HK-2 (cell line): ENCODE results near the gene ZNF157.
A peak's percentile ranks its signal among the peaks of the same experiment; 100 is the strongest.
"Not testable (repeated sequence)": the region's sequence is repeated elsewhere in the genome, so short reads cannot be mapped to it uniquely, and the experiment has no call there.

Experiments
- DNase-seq: peaks from one replicate; pipeline ENCODE4 v3.0.0-alpha.2; 2018; ENCODE audit not compliant: unreplicated experiment

Gene ZNF157

GRCh38 chrX:47370278-47370677 is at the start of gene ZNF157:
TSS of gene ZNF157 (plus strand) at chrX:47370578. CDS start at chrX:47370669, 91 bp downstream.
- no peak for DNase-seq

- no peak for DNase-seq
Measured at GRCh38 chrX:47321386-47321785, 49.0 kb upstream of the ZNF157 start.

GRCh38 chrX:47321823-47322371 is 48.5 kb upstream of the ZNF157 start:
- no peak for DNase-seq

- no peak for DNase-seq
Measured at GRCh38 chrX:47327902-47328301, 42.5 kb upstream of the ZNF157 start.

GRCh38 chrX:47332729-47333128 is 37.6 kb upstream of the ZNF157 start:
- not testable (repeated sequence) for DNase-seq

GRCh38 chrX:47351706-47352105 is 18.7 kb upstream of the ZNF157 start:
- no peak for DNase-seq

- DNase-seq = no peak
Measured at GRCh38 chrX:47358387-47359065, 11.9 kb upstream of the ZNF157 start.

- no peak for DNase-seq
Measured at GRCh38 chrX:47360423-47361179, 9.8 kb upstream of the ZNF157 start.

GRCh38 chrX:47361538-47362511 is 8.6 kb upstream of the ZNF157 start:
- DNase-seq = peak; percentile 49

- peak; percentile 72 for DNase-seq
Measured at GRCh38 chrX:47366041-47366722, 4.2 kb upstream of the ZNF157 start.

GRCh38 chrX:47373198-47373597 is 2.8 kb downstream of the ZNF157 start:
- DNase-seq = no peak

- no peak for DNase-seq
Measured at GRCh38 chrX:47380268-47380667, 9.9 kb downstream of the ZNF157 start.

- DNase-seq = not testable (repeated sequence)
Measured at GRCh38 chrX:47380837-47381236, 10.5 kb downstream of the ZNF157 start.

GRCh38 chrX:47384502-47384901 is 14.1 kb downstream of the ZNF157 start:
- DNase-seq = no peak

- DNase-seq = no peak
Measured at GRCh38 chrX:47390780-47391179, 20.4 kb downstream of the ZNF157 start.

- no peak for DNase-seq
Measured at GRCh38 chrX:47413179-47413594, 42.8 kb downstream of the ZNF157 start.

GRCh38 chrX:47420265-47420664 is 49.9 kb downstream of the ZNF157 start:
- no peak for DNase-seq

- DNase-seq = no peak
Measured at GRCh38 chrX:47420962-47421361, 50.6 kb downstream of the ZNF157 start.

GRCh38 chrX:47422444-47422843 is 52.1 kb downstream of the ZNF157 start:
- DNase-seq = no peak

GRCh38 chrX:47430925-47431324 is 60.5 kb downstream of the ZNF157 start:
- no peak for DNase-seq

GRCh38 chrX:47446431-47446830 is 76.1 kb downstream of the ZNF157 start:
- DNase-seq = no peak
